MM.1S (cell line): ENCODE measurements around the gene KRTAP1-4.
"Not testable (repeated sequence)": the region's sequence is repeated elsewhere in the genome, so short reads cannot be mapped to it uniquely, and the experiment has no call there.

Source experiments
- CTCF ChIP-seq: fragments of 300-600 bp; sonication (generic); IDR thresholded peaks from 2 replicates; pipeline ENCODE4 v1.5.1; 2016; ENCODE audit warnings: antibody characterized with exemption, low read length, mixed read lengths
- EZH2 ChIP-seq: fragments of 300-600 bp; sonication (generic); optimal IDR thresholded peaks from 2 replicates; pipeline ENCODE3; 2017; ENCODE audit warnings: low read depth, mild to moderate bottlenecking, antibody characterized with exemption, low read length, mixed read lengths

GRCh38 chr17:41059276-41060051 lies 29.5 kb upstream of the KRTAP1-4 start:
- not testable (repeated sequence) for TF ChIP-seq CTCF, EZH2
